ENCODE results near the gene SRCIN1.

Gene SRCIN1

GRCh38 chr17:38569701-38570512 is 35.8 kb downstream of the SRCIN1 start:
- no peak overlapping the region for H3K27ac ChIP-seq
- no peak for TF ChIP-seq ZFX (IDR thresholded peaks at IDR 0.05; ENCODE audit: borderline replicate concordance)
- no peak for TF ChIP-seq CTCF (IDR thresholded peaks at IDR 0.05)

GRCh38 chr17:38568845-38569510 is 36.8 kb downstream of the SRCIN1 start:
- TF ChIP-seq CTCF (IDR thresholded peaks at IDR 0.05), result no peak
- TF ChIP-seq ZFX (IDR thresholded peaks at IDR 0.05; ENCODE audit: borderline replicate concordance), result no peak

GRCh38 chr17:38568274-38568673 is 37.5 kb downstream of the SRCIN1 start:
- no peak for TF ChIP-seq ZFX (IDR thresholded peaks at IDR 0.05; ENCODE audit: borderline replicate concordance)
- TF ChIP-seq CTCF (IDR thresholded peaks at IDR 0.05), result no peak
- no peak overlapping the region for H3K27ac ChIP-seq

More at GRCh38 chr17:38568845-38569510, 36.8 kb downstream of the SRCIN1 start:
- no peak overlapping the region for H3K27ac ChIP-seq

- H3K27ac ChIP-seq, result no peak overlapping the region
- no peak for TF ChIP-seq CTCF (IDR thresholded peaks at IDR 0.05)
- no peak for TF ChIP-seq ZFX (IDR thresholded peaks at IDR 0.05; ENCODE audit: borderline replicate concordance)
Observed at GRCh38 chr17:38567350-38567749, 38.4 kb downstream of the SRCIN1 start.

GRCh38 chr17:38566666-38567031 is 39.1 kb downstream of the SRCIN1 start:
- TF ChIP-seq ZFX (IDR thresholded peaks at IDR 0.05; ENCODE audit: borderline replicate concordance) (no peak), CTCF (IDR thresholded peaks at IDR 0.05) (no peak)

GRCh38 chr17:38565853-38566665 is 39.7 kb downstream of the SRCIN1 start:
- no peak overlapping the region for H3K27ac ChIP-seq
- TF ChIP-seq CTCF (IDR thresholded peaks at IDR 0.05) (no peak), ZFX (IDR thresholded peaks at IDR 0.05; ENCODE audit: borderline replicate concordance) (no peak)

More at GRCh38 chr17:38566666-38567031, 39.1 kb downstream of the SRCIN1 start:
- no peak overlapping the region for H3K27ac ChIP-seq

Measured in 22Rv1 (cell line).